ENCODE data around the gene MTURN. TPM values are rescaled to one million over a fixed set of nuclear protein-coding genes. Genes with fewer than 3 reads are reported as not detected.

Gene MTURN
- total and polyA plus RNA-seq, 4 donors, result 13.5 to 79.6 (median 23.0) TPM

DNA sequence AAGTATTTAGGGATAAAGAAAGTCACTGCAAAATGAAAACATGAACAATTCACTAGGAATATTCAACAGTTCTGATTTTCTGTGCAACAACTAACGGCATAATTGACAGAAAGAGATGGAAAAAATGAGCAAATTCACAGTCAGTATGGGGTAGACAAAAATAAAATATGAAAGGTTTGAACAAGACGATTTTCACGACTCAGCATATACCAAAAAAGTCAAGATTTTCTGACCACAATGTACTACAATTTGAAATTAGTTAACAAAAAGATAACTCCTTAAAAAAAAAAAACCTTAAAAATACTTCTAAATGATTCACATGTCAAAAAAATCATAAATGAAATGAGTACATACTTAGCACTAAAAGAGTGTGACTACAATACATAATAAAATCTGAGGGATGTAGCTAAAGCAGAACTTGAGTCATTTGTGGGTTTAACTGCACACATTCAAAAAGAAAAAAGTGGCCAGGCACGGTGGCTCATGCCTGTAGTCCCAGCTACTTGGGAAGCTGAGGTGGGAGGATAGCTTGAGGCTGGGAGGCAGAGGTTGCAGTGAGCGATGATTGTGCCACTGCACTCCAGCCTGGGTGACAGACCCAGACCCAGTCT lies 22.6 kb upstream of the MTURN start:
- H3K4me3 ChIP-seq, result no peak overlapping the region
- H3K27me3 ChIP-seq (ENCODE audit: control insufficient read depth in 3 of 3, insufficient read depth in 3 of 3, low read length in 2 of 3), result no peaks in the 10 kb centered on the region
- peaks cover 0 to 4% (median 0%) of the 10 kb centered on the region in 5 donors for H3K4me1 ChIP-seq (ENCODE audit: control insufficient read depth in 5 of 5, insufficient read depth in 5 of 5, low read length in 5 of 5)
- WGBS, 2 donors, result 93 to 95% methylated on average over 5 of the region's 5 CpGs
- TF ChIP-seq, protein P1, sequence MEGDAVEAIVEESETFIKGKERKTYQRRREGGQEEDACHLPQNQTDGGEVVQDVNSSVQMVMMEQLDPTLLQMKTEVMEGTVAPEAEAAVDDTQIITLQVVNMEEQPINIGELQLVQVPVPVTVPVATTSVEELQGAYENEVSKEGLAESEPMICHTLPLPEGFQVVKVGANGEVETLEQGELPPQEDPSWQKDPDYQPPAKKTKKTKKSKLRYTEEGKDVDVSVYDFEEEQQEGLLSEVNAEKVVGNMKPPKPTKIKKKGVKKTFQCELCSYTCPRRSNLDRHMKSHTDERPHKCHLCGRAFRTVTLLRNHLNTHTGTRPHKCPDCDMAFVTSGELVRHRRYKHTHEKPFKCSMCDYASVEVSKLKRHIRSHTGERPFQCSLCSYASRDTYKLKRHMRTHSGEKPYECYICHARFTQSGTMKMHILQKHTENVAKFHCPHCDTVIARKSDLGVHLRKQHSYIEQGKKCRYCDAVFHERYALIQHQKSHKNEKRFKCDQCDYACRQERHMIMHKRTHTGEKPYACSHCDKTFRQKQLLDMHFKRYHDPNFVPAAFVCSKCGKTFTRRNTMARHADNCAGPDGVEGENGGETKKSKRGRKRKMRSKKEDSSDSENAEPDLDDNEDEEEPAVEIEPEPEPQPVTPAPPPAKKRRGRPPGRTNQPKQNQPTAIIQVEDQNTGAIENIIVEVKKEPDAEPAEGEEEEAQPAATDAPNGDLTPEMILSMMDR (IDR thresholded peaks at IDR 0.05; ENCODE audit: control extremely low read depth, extremely low read depth), result no peak
- no peak overlapping the region for H3K9ac ChIP-seq (ENCODE audit: insufficient read depth in 1 of 2, low read length in 2 of 2)
- H3K9me3 ChIP-seq (ENCODE audit: control insufficient read depth in 4 of 4, insufficient read depth in 3 of 4, low read length in 3 of 4), result peaks cover 0 to 2% (median 0%) of the 10 kb centered on the region in 4 donors
- no peaks in the 10 kb centered on the region for H3K36me3 ChIP-seq (ENCODE audit: control insufficient read depth in 4 of 4, insufficient read depth in 4 of 4, low read length in 4 of 4)
- no peak overlapping the region for H3K27ac ChIP-seq (ENCODE audit: low read depth in 1 of 2, low read length in 1 of 2)
- ATAC-seq (ENCODE audit: insufficient read depth, low FRiP score) (no peak), DNase-seq (no peak)

DNA sequence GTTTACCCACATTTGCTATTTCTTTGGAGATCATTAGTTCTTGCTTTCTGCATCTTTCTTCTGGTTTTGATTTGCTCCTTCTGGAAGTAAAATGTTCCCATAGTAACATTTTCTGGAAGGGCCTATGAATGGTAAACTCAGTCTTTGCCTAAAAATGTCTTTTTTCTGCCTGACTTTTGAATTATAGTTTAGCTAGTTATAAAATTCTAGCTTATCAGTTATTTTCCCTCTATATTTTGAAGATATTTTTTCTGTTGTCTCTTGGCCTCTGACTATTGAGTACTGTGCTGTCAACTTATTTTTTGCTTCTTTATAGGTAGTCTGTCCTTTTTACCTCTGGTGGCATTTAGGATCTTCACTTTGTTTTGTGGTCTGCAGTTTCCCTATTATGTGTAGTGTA lies 21.6 kb upstream of the MTURN start:
- Histone ChIP-seq H3K9ac (ENCODE audit: insufficient read depth in 1 of 2, low read length in 2 of 2) (no peak overlapping the region), H3K9me3 (ENCODE audit: control insufficient read depth in 4 of 4, insufficient read depth in 3 of 4, low read length in 3 of 4) (peaks cover 0 to 2% (median 0%) of the 10 kb centered on the region in 4 donors), H3K27me3 (ENCODE audit: control insufficient read depth in 3 of 3, insufficient read depth in 3 of 3, low read length in 2 of 3) (no peaks in the 10 kb centered on the region), H3K27ac (ENCODE audit: low read depth in 1 of 2, low read length in 1 of 2) (no peak overlapping the region), H3K4me1 (ENCODE audit: control insufficient read depth in 5 of 5, insufficient read depth in 5 of 5, low read length in 5 of 5) (peaks cover 0 to 4% (median 0%) of the 10 kb centered on the region in 5 donors), H3K4me3 (no peak overlapping the region), H3K36me3 (ENCODE audit: control insufficient read depth in 4 of 4, insufficient read depth in 4 of 4, low read length in 4 of 4) (no peaks in the 10 kb centered on the region)
- TF ChIP-seq, protein P1 (IDR thresholded peaks at IDR 0.05; ENCODE audit: control extremely low read depth, extremely low read depth), result no peak
- DNase-seq (no peak), ATAC-seq (ENCODE audit: insufficient read depth, low FRiP score) (no peak)

DNA sequence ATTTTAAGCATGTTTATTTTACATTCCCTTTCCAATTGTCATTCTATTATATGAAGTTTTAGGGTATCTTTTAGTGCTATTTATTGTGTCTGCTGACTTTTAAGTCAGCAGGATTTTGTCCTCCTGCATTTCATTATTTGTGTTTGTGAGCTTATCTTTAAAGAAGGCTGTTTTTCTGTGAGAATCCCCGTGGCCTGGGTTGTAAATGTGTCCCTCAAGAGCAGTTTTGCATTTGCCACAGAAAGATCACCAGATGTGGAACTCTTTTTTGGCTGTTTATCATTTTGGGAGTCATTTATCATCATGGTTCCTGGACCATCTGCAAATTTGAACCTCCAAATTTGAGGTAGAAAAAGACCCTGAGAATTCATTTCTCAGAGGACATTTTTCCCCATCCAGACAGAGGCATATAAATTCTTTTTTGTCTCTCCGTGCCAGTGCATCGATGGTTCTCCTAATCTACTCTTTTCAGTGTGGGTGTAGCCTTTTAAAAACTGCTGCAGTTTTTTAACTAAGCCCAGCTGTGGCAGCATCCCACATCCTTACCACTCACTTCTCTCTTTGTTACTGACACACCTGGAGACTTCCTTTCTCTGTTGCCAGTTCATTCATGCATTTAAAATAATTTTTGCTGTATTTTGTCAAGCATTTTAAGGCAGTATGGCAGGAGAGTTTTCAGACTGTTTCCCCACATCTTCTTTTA lies 20.1 kb upstream of the MTURN start:
- ATAC-seq (ENCODE audit: insufficient read depth, low FRiP score), result no peak
- no peak for DNase-seq
- no peaks in the 10 kb centered on the region for H3K27me3 ChIP-seq (ENCODE audit: control insufficient read depth in 3 of 3, insufficient read depth in 3 of 3, low read length in 2 of 3)
- TF ChIP-seq, protein P1 (IDR thresholded peaks at IDR 0.05; ENCODE audit: control extremely low read depth, extremely low read depth), result no peak
- no peaks in the 10 kb centered on the region for H3K36me3 ChIP-seq (ENCODE audit: control insufficient read depth in 4 of 4, insufficient read depth in 4 of 4, low read length in 4 of 4)
- no peak overlapping the region for H3K4me3 ChIP-seq
- H3K9me3 ChIP-seq (ENCODE audit: control insufficient read depth in 4 of 4, insufficient read depth in 3 of 4, low read length in 3 of 4), result no peaks in the 10 kb centered on the region
- WGBS, 2 donors, result 87 to 89% methylated on average over 3 of the region's 3 CpGs
- no peak overlapping the region for H3K9ac ChIP-seq (ENCODE audit: insufficient read depth in 1 of 2, low read length in 2 of 2)
- H3K27ac ChIP-seq (ENCODE audit: low read depth in 1 of 2, low read length in 1 of 2), result no peak overlapping the region
- H3K4me1 ChIP-seq (ENCODE audit: control insufficient read depth in 5 of 5, insufficient read depth in 5 of 5, low read length in 5 of 5), result peaks cover 0 to 4% (median 0%) of the 10 kb centered on the region in 5 donors

Data from lung (tissue), 12 donors.